ENCODE measurements around the gene MAPK14. TPM values are rescaled to one million over a fixed set of nuclear protein-coding genes. Genes with fewer than 3 reads are reported as not detected.

Gene MAPK14
- total RNA-seq, 3 donors from 2014 or later (not counting 1 experiment from before 2014, with no cell fraction given) = 68.0 to 106 (median 84.5) TPM

DNA sequence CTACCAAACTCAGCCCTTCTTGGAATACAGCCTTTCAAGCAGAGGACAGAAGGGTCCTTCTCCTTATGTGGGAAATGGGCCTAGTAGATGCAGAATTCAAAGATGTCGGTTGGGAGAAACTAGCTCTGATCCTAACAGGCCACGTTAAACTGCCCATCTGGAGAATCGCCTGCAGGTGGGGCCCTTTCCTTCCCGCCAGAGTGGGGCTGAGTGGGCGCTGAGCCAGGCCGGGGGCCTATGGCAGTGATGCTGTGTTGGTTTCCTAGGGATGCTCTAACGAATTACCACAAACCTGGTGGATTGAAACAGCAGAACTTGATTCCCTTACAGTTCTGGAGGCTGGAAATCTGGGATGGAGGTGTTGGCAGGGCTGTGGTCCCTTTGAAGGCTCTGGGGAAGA, 111.8 kb downstream of the MAPK14 start:
- Mint-ChIP-seq H3K36me3 (no peaks in the 10 kb centered on the region), H3K4me3 (no peak overlapping the region), H3K4me1 (peaks cover 24 to 30% of the 10 kb centered on the region in 2 donors), H3K27me3 (ENCODE audit: low read depth in 2 of 2) (no peaks in the 10 kb centered on the region), H3K9me3 (no peaks in the 10 kb centered on the region), H3K27ac (peak overlapping the region; percentile 12 to 85)
- WGBS (ENCODE audit: insufficient coverage) = 72% methylated on average over 7 of the region's 7 CpGs
- intact Hi-C loops (cut with micrococcal nuclease) = no loop called here
- no peaks in the 10 kb centered on the region for H3K9me3 ChIP-seq (ENCODE audit: control insufficient read depth, insufficient read depth, low read length)
- peaks cover 40% of the 10 kb centered on the region for H3K36me3 ChIP-seq (ENCODE audit: control insufficient read depth, insufficient read depth, low read length)
- ATAC-seq (no peak), DNase-seq (no peak)
- peaks cover 21% of the 10 kb centered on the region for H3K4me1 ChIP-seq (ENCODE audit: control insufficient read depth, insufficient read depth, low read length)
- no peak overlapping the region for H3K27ac ChIP-seq (ENCODE audit: low read length)
- TF ChIP-seq, protein P1, sequence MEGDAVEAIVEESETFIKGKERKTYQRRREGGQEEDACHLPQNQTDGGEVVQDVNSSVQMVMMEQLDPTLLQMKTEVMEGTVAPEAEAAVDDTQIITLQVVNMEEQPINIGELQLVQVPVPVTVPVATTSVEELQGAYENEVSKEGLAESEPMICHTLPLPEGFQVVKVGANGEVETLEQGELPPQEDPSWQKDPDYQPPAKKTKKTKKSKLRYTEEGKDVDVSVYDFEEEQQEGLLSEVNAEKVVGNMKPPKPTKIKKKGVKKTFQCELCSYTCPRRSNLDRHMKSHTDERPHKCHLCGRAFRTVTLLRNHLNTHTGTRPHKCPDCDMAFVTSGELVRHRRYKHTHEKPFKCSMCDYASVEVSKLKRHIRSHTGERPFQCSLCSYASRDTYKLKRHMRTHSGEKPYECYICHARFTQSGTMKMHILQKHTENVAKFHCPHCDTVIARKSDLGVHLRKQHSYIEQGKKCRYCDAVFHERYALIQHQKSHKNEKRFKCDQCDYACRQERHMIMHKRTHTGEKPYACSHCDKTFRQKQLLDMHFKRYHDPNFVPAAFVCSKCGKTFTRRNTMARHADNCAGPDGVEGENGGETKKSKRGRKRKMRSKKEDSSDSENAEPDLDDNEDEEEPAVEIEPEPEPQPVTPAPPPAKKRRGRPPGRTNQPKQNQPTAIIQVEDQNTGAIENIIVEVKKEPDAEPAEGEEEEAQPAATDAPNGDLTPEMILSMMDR (IDR thresholded peaks at IDR 0.05) = no peak
- H3K4me3 ChIP-seq (ENCODE audit: low read length) = no peak overlapping the region
- no peaks in the 10 kb centered on the region for H3K27me3 ChIP-seq (ENCODE audit: control insufficient read depth, insufficient read depth, low read length)

DNA sequence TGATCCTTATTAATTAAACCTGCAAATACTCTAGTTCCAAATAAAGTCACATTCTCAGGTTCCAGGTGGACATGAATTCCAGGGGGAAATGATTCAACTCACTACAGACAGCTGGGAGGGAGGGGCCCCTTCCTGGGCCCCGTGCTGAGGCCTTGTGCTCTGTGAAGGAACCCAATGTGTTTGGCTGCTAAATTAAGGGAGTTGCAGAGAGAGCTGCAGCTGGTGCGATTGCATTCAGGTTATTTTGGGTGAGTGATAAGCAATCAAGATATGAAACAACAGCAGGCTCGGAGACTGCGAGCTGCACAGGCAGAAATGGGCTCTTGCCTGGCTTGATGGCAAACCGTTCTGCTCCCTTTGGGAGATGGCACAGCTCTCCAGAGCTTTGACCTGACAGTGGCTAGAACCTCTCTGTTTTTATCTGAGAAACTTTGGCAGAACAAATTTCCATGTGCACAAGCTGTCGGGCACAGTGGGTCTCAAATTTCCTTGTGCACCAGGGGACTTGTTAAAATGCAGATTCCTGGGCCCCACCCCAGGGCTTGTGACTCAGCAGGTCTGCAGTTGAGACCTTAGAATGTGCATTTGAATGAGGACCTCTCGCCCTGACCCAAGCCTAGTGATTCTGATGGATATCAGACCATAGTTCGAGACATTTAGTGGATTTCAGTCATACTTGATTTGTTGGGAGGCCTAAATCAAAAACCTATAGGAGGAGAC, 112.5 kb downstream of the MAPK14 start:
- intact Hi-C loops (cut with micrococcal nuclease) = no loop called here
- no peaks in the 10 kb centered on the region for H3K27me3 ChIP-seq (ENCODE audit: control insufficient read depth, insufficient read depth, low read length)
- WGBS (ENCODE audit: insufficient coverage) = 84% methylated on average over 8 of the region's 8 CpGs
- Mint-ChIP-seq H3K36me3 (no peaks in the 10 kb centered on the region), H3K27ac (peak overlapping the region; percentile 12 to 85), H3K27me3 (ENCODE audit: low read depth in 2 of 2) (no peaks in the 10 kb centered on the region), H3K4me1 (peaks cover 24 to 26% of the 10 kb centered on the region in 2 donors), H3K4me3 (no peak overlapping the region), H3K9me3 (no peaks in the 10 kb centered on the region)
- peaks cover 21% of the 10 kb centered on the region for H3K4me1 ChIP-seq (ENCODE audit: control insufficient read depth, insufficient read depth, low read length)
- no peaks in the 10 kb centered on the region for H3K9me3 ChIP-seq (ENCODE audit: control insufficient read depth, insufficient read depth, low read length)
- H3K4me3 ChIP-seq (ENCODE audit: low read length) = no peak overlapping the region
- DNase-seq = no peak
- ATAC-seq = no peak
- TF ChIP-seq, protein P1 (IDR thresholded peaks at IDR 0.05) = no peak
- H3K36me3 ChIP-seq (ENCODE audit: control insufficient read depth, insufficient read depth, low read length) = peaks cover 39% of the 10 kb centered on the region
- no peak overlapping the region for H3K27ac ChIP-seq (ENCODE audit: low read length)

DNA sequence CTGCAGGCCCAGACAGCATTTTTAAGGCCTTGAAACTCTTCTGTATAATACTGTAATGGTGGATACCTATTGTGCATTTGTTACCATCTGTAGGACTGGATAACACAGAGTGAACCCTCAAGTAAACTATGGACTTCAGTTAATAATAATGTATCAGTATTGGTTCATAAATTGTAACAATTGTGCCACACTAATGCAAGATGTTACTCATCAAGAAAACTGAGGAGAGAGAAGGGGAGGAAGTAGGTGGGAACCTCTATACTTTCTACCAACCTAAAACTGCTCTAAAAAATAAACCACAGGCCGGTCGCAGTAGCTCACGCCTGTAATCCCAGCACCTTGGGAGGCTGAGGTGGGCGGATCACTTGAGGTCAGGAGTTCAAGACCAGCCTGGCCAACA, 113.5 kb downstream of the MAPK14 start:
- ATAC-seq = peak in 2 of 3 donors; percentile 47 to 54
- WGBS (ENCODE audit: insufficient coverage) = 41% methylated on average over 4 of the region's 4 CpGs

More for the DNA sequence above, 113.5 kb downstream of the MAPK14 start:
- intact Hi-C loops (cut with micrococcal nuclease) = no loop called here
- H3K4me1 ChIP-seq (ENCODE audit: control insufficient read depth, insufficient read depth, low read length) = peaks cover 21% of the 10 kb centered on the region
- peaks cover 31% of the 10 kb centered on the region for H3K36me3 ChIP-seq (ENCODE audit: control insufficient read depth, insufficient read depth, low read length)
- no peaks in the 10 kb centered on the region for H3K27me3 ChIP-seq (ENCODE audit: control insufficient read depth, insufficient read depth, low read length)
- Mint-ChIP-seq H3K36me3 (no peaks in the 10 kb centered on the region), H3K27ac (peak overlapping the region; percentile 85 to 86), H3K9me3 (no peaks in the 10 kb centered on the region), H3K4me3 (peak overlapping the region; percentile 42), H3K27me3 (ENCODE audit: low read depth in 2 of 2) (no peaks in the 10 kb centered on the region), H3K4me1 (peaks cover 24 to 25% of the 10 kb centered on the region in 2 donors)
- no peaks in the 10 kb centered on the region for H3K9me3 ChIP-seq (ENCODE audit: control insufficient read depth, insufficient read depth, low read length)
- DNase-seq = no peak
- no peak overlapping the region for H3K4me3 ChIP-seq (ENCODE audit: low read length)
- TF ChIP-seq, protein P1 (IDR thresholded peaks at IDR 0.05) = no peak
- H3K27ac ChIP-seq (ENCODE audit: low read length) = peak overlapping the region; percentile 50

Data from natural killer cell (primary cell).